Measurements from ENCODE around the gene THRA. TPM values are rescaled to one million over a fixed set of nuclear protein-coding genes. Genes with fewer than 3 reads are reported as not detected.

The THRA gene
- total RNA-seq: 4.5 and 5.1 TPM in 2 replicates

GRCh38 chr17:40062329-40063186 lies at the start of gene THRA:
THRA (plus strand) TSS chr17:40062965; CDS start chr17:40074489, 11,524 bp downstream.
- peak; percentile 91 for DNase-seq
- Mint-ChIP-seq H3K9me3 (no peaks in the 10 kb centered on the region), H3K4me3 (peak within 1 kb of the TSS; percentile 82), H3K4me1 (peaks cover 27% of the 10 kb centered on the region), H3K27ac (peak within 1 kb of the TSS; percentile 6), H3K36me3 (ENCODE audit: low read depth) (no peaks in the 10 kb centered on the region), H3K27me3 (peaks cover 45% of the 10 kb centered on the region)
- intact Hi-C loops (cut with micrococcal nuclease): loop anchor here (1.0 to 2.0 kb wide), 3 partner anchors 8 to 48 kb away; partner anchors contain the start of gene MED24

GRCh38 chr17:40014375-40014980 lies 48.3 kb upstream of the THRA start:
- Mint-ChIP-seq H3K36me3 (ENCODE audit: low read depth) (peaks cover 4% of the 10 kb centered on the region), H3K4me1 (peaks cover 5% of the 10 kb centered on the region), H3K4me3 (no peak overlapping the region), H3K27me3 (peaks cover 3% of the 10 kb centered on the region), H3K27ac (no peak overlapping the region), H3K9me3 (no peaks in the 10 kb centered on the region)
- DNase-seq: no peak
- intact Hi-C loops (cut with micrococcal nuclease): loop anchor here (5.0 to 10.0 kb wide), 2 partner anchors 98 to 180 kb away; no protein-coding TSS in a partner anchor

GRCh38 chr17:40015005-40015997 lies 47.5 kb upstream of the THRA start, which contains the start of gene CSF3:
CSF3 (plus strand) TSS chr17:40015440; CDS start chr17:40015475, 35 bp downstream.
- no peak for DNase-seq
- Mint-ChIP-seq H3K4me1 (peaks cover 4% of the 10 kb centered on the region), H3K9me3 (no peaks in the 10 kb centered on the region), H3K27ac (no peak within 1 kb of the TSS), H3K4me3 (no peak within 1 kb of the TSS), H3K27me3 (peaks cover 3% of the 10 kb centered on the region), H3K36me3 (ENCODE audit: low read depth) (peaks cover 9% of the 10 kb centered on the region)
- intact Hi-C loops (cut with micrococcal nuclease): loop anchor here (10.0 kb wide), 1 partner anchor 180 kb away; no protein-coding TSS in a partner anchor

GRCh38 chr17:40015998-40016985 lies 46.5 kb upstream of the THRA start:
- no peak overlapping the region for H3K4me3 Mint-ChIP-seq
- H3K27me3 Mint-ChIP-seq: peaks cover 3% of the 10 kb centered on the region
- peaks cover 5% of the 10 kb centered on the region for H3K4me1 Mint-ChIP-seq
- peaks cover 10% of the 10 kb centered on the region for H3K36me3 Mint-ChIP-seq (ENCODE audit: low read depth)
- intact Hi-C loops (cut with micrococcal nuclease): loop anchor here (10.0 kb wide), 1 partner anchor 179 kb away; no protein-coding TSS in a partner anchor
- H3K27ac Mint-ChIP-seq: no peak overlapping the region
- H3K9me3 Mint-ChIP-seq: no peaks in the 10 kb centered on the region
- no peak for DNase-seq

- no peaks in the 10 kb centered on the region for H3K27me3 Mint-ChIP-seq
- H3K27ac Mint-ChIP-seq: no peak overlapping the region
- H3K4me1 Mint-ChIP-seq: peaks cover 5% of the 10 kb centered on the region
- no peak for DNase-seq
- no peak overlapping the region for H3K4me3 Mint-ChIP-seq
- H3K36me3 Mint-ChIP-seq (ENCODE audit: low read depth): peaks cover 18% of the 10 kb centered on the region
- intact Hi-C loops (cut with micrococcal nuclease): loop anchor here (10.0 kb wide), 1 partner anchor 177 kb away; no protein-coding TSS in a partner anchor
- no peaks in the 10 kb centered on the region for H3K9me3 Mint-ChIP-seq
Measured at GRCh38 chr17:40017422-40018080, 45.2 kb upstream of the THRA start.

- H3K27ac Mint-ChIP-seq: no peak overlapping the region
- intact Hi-C loops (cut with micrococcal nuclease): loop anchor here (10.0 kb wide), 1 partner anchor 176 kb away; no protein-coding TSS in a partner anchor
- H3K27me3 Mint-ChIP-seq: no peaks in the 10 kb centered on the region
- H3K9me3 Mint-ChIP-seq: no peaks in the 10 kb centered on the region
- DNase-seq: no peak
- H3K4me3 Mint-ChIP-seq: no peak overlapping the region
- peaks cover 5% of the 10 kb centered on the region for H3K4me1 Mint-ChIP-seq
- H3K36me3 Mint-ChIP-seq (ENCODE audit: low read depth): peaks cover 21% of the 10 kb centered on the region
Measured at GRCh38 chr17:40018211-40019121, 44.3 kb upstream of the THRA start.

GRCh38 chr17:40019140-40019991 lies 43.4 kb upstream of the THRA start:
- DNase-seq: no peak
- H3K27me3 Mint-ChIP-seq: no peaks in the 10 kb centered on the region
- H3K9me3 Mint-ChIP-seq: no peaks in the 10 kb centered on the region
- H3K4me1 Mint-ChIP-seq: peaks cover 1% of the 10 kb centered on the region
- peaks cover 23% of the 10 kb centered on the region for H3K36me3 Mint-ChIP-seq (ENCODE audit: low read depth)
- H3K4me3 Mint-ChIP-seq: no peak overlapping the region
- H3K27ac Mint-ChIP-seq: no peak overlapping the region
- intact Hi-C loops (cut with micrococcal nuclease): loop anchor here (10.0 kb wide), 1 partner anchor 175 kb away; no protein-coding TSS in a partner anchor

- intact Hi-C loops (cut with micrococcal nuclease): no loop called here
- no peak for DNase-seq
- no peak overlapping the region for H3K27ac Mint-ChIP-seq
- no peaks in the 10 kb centered on the region for H3K27me3 Mint-ChIP-seq
- H3K4me1 Mint-ChIP-seq: peaks cover 1% of the 10 kb centered on the region
- peaks cover 25% of the 10 kb centered on the region for H3K36me3 Mint-ChIP-seq (ENCODE audit: low read depth)
- H3K4me3 Mint-ChIP-seq: no peak overlapping the region
- no peaks in the 10 kb centered on the region for H3K9me3 Mint-ChIP-seq
Measured at GRCh38 chr17:40020146-40020545, 42.6 kb upstream of the THRA start.

- peaks cover 38% of the 10 kb centered on the region for H3K36me3 Mint-ChIP-seq (ENCODE audit: low read depth)
- H3K27me3 Mint-ChIP-seq: no peaks in the 10 kb centered on the region
- no peak for DNase-seq
- no peaks in the 10 kb centered on the region for H3K9me3 Mint-ChIP-seq
- intact Hi-C loops (cut with micrococcal nuclease): no loop called here
- H3K4me3 Mint-ChIP-seq: no peak overlapping the region
- no peak overlapping the region for H3K27ac Mint-ChIP-seq
- peaks cover 12% of the 10 kb centered on the region for H3K4me1 Mint-ChIP-seq
Measured at GRCh38 chr17:40021451-40021971, 41.3 kb upstream of the THRA start.

- DNase-seq: no peak
- H3K4me3 Mint-ChIP-seq: no peak overlapping the region
- no peaks in the 10 kb centered on the region for H3K27me3 Mint-ChIP-seq
- H3K36me3 Mint-ChIP-seq (ENCODE audit: low read depth): peaks cover 46% of the 10 kb centered on the region
- peaks cover 12% of the 10 kb centered on the region for H3K4me1 Mint-ChIP-seq
- intact Hi-C loops (cut with micrococcal nuclease): no loop called here
- no peaks in the 10 kb centered on the region for H3K9me3 Mint-ChIP-seq
- H3K27ac Mint-ChIP-seq: no peak overlapping the region
Measured at GRCh38 chr17:40022497-40022896, 40.3 kb upstream of the THRA start.

Data from activated CD4-positive, alpha-beta T cell treated with anti-CD3 and anti-CD28 coated beads, Interleukin-2, amount 10 ng/mL, durations not matched to agents 24 days and 14 days (primary cell).